NCI-H2171 treated with DMSO at 0.1 percent for 48 hours (cell line): Measurements from ENCODE around the gene TRMT2A.

Source experiments
- DNase-seq: peaks from one replicate; lab custom pipeline; 2025; lab: John Stamatoyannopoulos, UW

TRMT2A gene

GRCh38 chr22:20118300-20119020, 1.4 kb upstream of the TRMT2A start:
- no peak for DNase-seq

GRCh38 chr22:20117633-20118299, 740 bp upstream of the TRMT2A start:
- DNase-seq, result no peak

- no peak for DNase-seq
Observed at GRCh38 chr22:20116376-20116950, 563 bp downstream of the TRMT2A start.

DNA sequence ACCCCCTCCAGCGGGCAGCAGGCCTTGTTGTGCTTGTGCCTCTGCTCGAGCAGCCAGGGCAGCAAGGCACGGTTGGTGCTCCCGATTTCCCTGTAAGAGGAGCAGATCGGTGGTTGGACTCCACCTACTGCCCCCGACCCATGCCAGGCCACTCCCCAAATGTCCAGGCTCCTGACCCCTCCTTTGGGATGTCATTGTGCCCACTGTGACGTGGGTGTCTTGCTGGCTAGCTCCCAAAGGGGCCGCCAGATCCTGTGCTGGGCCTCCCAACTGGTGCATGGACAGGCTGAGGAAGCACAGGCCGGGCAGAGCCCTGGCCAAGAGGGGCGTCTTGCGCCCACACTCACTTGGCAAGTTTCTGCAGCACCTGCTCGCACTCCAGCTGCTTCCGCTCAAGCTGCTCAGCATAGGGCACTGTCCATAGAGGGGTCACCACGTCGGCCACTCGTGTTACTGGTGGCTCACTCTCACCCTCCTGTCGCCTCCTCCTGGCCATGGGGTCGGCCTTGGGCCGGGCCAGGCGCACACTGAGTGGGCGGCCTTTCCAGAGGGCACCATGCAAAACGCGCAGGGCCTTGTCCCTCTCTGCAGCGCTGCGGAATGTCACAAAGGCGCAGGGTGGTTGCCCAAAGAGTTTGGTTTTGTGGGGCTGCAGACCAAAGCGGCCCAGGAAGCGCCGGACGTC, 1.2 kb downstream of the TRMT2A start, which contains the start of gene RANBP1:
TSS of gene RANBP1 (plus strand) at position 414 of the 685 bp plus-strand sequence. CDS start at position 495, 81 bp downstream.
- no peak for DNase-seq

DNA sequence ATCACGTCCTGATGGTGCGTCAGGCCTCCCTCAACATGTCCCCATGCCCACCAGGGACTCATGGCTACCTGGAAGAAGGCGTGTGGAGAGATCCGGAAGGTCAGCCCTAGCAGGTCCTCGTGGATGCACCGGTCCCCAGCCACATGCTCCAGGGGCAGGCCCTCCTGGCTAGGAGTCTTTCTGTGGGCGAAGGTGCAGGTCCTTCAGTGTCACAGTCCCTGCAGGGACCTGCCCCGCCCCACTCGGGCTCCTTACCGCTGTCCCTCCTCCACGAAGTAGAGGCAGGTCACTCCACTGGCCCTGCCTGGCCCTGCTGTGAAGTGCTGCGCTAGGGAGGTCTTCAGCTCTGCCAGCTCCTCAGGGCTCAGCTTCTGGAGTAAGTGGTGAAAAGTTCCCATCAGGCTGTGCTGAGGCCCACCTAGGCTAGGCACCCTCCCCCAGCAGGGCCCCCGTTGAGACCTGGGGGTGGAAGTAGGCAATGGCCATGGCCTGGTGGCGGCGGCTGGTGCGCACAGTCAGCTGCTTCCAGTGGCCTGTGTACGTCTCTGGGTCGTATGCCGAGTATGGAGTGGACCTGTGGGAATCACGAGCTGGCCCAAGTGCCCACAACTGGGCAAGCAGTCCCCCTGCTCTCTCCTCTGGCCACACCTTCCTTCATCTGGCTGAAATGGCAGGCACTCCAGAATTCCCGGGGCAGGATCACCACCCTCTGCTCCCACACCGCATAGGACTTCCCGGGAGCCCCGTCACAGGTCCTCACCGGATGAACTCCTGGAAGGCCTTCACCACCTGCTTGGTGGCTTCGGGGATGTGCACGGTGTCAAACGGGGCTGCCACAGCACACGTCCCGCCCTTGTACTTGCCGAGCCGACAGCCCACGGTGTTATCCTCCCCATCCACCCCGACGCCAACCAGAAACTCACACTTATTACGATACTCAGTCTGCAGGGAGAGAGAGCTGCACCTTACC, 2.2 kb downstream of the TRMT2A start:
- DNase-seq, result no peak

- DNase-seq, result no peak
Observed at GRCh38 chr22:20113551-20114310, 3.3 kb downstream of the TRMT2A start.

DNA sequence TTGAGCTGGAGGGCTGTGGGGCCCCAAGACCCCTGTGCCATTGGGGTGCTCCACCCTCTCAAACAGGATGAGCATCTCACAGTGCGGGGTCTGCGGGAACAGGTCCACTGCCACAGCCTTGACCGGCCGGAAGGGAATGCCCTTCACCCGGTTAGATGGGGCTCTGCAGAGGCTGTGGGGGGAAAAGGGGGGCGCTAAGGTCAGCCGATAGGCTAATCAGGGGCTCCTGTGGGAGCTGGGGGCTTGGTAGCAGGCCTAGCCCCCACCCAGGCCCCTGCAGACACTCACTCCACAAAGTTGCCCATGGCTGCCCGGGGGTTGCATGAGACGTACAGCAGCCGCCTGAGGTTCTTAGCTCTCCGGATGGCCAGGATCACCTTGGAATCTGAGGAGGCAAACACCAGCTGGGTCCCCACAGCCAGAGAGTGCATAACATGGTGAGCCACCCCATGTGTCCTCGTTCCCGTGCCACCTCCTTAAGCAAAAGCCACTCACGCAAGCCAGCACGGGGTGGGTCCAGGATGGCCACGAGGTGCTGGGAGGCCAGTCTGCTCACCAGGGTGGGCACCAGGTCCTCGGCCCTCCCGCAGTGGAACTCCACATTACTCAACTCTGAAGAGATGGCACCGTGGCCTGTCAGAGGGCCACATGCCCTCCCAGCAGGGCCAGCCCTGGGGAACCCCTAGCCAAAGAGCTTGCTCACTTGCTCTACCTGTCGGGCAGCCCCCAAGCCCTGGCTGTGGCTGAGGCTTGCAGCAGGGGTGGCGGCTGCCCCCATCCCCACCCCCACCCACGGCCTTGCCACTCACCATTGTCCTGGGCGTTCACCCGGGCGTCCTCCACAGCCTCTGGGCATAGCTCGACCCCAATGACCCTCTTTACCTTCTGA, 4.2 kb downstream of the TRMT2A start:
- no peak for DNase-seq

DNA sequence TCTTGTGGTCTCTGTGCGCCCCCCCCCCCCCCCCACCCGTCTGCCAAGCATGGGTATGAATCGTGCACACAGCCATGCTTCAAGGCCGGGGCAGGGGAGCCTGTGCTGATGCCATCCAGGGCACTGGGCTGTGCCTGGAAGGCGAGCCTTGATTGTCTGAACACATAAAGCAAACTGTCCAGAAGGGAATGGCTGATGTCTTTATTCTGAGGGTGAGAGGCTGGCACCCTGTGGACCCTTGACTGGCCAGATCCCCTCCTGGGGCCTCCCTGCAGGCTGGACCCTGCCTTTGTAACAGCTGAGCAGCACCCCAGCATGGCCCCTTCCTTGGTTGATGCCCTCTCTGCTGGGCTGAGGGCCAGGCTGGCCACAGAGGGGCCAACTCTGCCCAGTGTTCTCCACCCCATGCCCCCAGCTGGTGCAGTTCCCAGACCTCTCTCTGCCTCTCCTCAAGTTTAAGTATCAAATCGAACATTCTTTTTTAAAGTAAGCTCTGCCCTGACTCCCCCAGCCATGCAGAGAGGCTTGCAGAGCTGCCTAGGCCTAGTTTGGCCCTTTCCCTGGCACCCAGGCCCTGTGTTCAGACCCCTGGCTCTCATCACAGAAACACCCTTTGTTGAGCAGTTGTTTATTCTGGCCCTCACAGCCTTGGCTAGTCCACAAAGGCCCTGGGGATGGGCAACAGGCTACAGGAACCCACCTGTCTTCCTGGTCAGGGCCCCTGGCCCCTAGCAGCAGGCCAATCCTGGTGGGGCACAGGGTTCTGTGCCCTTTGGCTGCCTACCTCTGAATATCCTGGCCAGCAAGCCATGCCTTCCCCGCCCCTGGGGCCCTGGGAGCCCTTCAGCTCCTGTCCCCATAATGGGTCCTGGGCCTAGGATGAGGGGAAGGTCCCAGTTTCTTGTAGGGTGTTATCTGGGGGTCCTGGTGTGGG, 5.1 kb downstream of the TRMT2A start:
- no peak for DNase-seq

GRCh38 chr22:20111045-20111688, 5.9 kb downstream of the TRMT2A start:
- DNase-seq, result peak; percentile 54

- DNase-seq, result no peak
Observed at GRCh38 chr22:20110359-20110985, 6.6 kb downstream of the TRMT2A start.

DNA sequence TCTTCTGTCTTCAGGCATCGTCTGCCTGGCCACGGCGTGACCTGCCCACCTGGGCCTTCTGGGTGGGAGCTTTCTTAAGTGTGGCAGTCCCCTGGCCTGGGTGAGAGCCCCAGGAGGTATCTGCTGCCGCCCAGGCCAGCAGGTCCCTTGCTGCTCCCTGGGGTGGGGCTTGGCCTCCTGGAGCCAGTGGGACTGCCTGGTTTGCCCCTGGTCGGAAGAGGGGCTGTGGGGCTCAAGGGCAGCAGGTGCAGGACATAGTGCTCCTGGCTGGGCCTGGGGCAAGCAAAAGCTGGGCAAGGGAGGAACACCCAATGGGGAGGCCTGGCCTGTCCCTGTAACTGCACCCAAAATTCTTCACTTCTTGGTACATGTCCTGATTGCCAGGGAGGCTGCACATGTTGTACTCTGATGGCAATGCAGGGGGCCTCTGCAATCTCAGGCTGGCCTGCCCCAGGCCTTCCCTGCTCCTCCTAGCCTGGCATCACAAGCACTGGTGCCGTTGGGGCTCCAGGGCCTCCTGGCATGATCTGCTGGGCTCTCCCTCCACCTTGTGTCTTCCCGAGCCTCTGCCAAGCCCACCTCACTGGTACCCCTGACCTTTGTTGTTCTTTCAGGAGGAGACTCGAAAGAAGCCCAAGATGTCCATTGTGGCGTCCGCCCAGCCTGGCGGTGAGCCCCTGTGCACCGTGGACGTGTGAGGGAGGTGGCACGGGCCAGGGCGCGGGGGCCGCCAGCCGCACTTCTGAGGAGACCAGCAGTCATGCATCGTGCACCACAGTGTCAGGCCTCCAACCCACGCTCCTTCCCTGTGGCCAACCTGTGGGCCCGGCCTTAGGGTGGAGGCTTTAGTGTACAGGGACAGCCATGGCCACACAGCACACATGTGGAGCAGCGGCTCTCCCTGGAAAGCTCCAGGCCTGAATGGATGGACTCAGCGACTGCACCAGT, 7.3 kb downstream of the TRMT2A start:
- DNase-seq, result no peak

GRCh38 chr22:20108757-20109230, 8.2 kb downstream of the TRMT2A start:
- no peak for DNase-seq

GRCh38 chr22:20107951-20108756, 8.9 kb downstream of the TRMT2A start:
- no peak for DNase-seq

DNA sequence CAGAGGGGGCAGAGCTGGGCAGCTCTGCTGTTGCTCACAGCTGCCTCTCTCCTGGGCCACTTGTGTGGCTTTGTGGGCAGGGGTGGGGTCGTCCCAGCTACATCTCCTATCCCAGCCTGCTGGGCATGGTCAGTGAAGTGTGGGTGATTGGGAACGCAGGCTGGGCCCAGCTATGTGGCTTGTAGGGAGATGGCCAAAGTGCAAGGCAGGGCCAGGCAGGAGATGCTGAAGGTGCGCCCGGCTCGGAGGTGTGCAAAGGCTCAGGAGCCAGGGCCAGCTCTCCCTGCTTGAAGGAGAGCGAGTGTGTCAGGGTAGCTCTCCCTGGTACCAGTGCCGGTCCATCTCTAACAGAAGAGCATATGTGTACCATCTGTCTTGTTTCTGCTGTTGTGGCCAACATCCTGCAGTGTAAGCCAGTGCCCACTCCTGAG, 9.5 kb downstream of the TRMT2A start:
- DNase-seq, result no peak

GRCh38 chr22:20106849-20107237, 10.2 kb downstream of the TRMT2A start:
- no peak for DNase-seq
